Measurements from ENCODE around the gene LAIR2.

- TF ChIP-seq, protein P1, sequence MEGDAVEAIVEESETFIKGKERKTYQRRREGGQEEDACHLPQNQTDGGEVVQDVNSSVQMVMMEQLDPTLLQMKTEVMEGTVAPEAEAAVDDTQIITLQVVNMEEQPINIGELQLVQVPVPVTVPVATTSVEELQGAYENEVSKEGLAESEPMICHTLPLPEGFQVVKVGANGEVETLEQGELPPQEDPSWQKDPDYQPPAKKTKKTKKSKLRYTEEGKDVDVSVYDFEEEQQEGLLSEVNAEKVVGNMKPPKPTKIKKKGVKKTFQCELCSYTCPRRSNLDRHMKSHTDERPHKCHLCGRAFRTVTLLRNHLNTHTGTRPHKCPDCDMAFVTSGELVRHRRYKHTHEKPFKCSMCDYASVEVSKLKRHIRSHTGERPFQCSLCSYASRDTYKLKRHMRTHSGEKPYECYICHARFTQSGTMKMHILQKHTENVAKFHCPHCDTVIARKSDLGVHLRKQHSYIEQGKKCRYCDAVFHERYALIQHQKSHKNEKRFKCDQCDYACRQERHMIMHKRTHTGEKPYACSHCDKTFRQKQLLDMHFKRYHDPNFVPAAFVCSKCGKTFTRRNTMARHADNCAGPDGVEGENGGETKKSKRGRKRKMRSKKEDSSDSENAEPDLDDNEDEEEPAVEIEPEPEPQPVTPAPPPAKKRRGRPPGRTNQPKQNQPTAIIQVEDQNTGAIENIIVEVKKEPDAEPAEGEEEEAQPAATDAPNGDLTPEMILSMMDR (IDR thresholded peaks at IDR 0.05): no peak
- TF ChIP-seq POLR2A (IDR thresholded peaks at IDR 0.05): no peak
- no peak for TF ChIP-seq POLR2AphosphoS5 (IDR thresholded peaks at IDR 0.05)
- no peak for TF ChIP-seq EP300 (IDR thresholded peaks at IDR 0.05)
Measured at GRCh38 chr19:54518844-54519243, 16.2 kb downstream of the LAIR2 start.
